D721Med (cell line): ENCODE data around the gene ADIPOR2.

Experiments
- DNase-seq: peaks from one replicate; pipeline ENCODE4 v3.0.0; 2011; ENCODE audit warnings: low spot score; ENCODE audit not compliant: insufficient read length
- FAIRE-seq: peaks from 2 replicates; lab custom pipeline; 2011; peaks lifted over from hg19 to GRCh38; lab: Jason Lieb, UNC
- TF ChIP-seq, protein P1 (sequence below): IDR thresholded peaks from 2 replicates; pipeline ENCODE4 v1.5.1; 2012; ENCODE audit warnings: mild to moderate bottlenecking, control low read depth; ENCODE audit not compliant: insufficient read depth; ENCODE audit errors: missing control alignments

Gene ADIPOR2

DNA sequence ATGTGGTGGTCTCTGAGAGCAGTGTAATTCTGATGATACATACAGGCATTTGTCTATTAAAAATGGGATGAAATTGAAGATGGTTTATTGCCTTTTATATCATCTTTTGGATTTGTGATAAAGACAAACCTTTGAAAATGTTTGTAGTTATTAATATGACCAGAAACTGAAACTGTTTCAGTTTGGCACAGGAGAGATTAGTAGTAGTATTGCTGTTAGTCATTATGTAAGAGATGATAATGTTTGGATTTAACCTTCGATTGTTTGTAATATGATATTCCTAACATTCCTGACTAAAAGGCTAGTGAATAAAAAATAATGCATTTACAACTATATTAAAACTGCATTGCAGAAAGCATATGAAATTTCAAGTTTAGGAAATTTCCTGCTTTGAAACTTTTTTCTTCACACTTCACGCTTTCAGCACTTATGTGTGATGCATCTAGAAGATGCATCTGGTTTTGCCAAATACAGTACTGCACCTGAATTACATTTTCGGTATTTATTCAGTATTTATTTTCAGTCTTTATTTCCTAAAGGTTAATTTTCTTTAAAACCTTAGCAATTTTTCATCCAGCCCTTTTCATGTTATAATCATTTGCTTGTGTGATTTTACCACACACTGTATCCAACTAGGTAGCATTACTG is 25.5 kb downstream of the ADIPOR2 start:
- DNase-seq: no peak
- TF ChIP-seq, protein P1, sequence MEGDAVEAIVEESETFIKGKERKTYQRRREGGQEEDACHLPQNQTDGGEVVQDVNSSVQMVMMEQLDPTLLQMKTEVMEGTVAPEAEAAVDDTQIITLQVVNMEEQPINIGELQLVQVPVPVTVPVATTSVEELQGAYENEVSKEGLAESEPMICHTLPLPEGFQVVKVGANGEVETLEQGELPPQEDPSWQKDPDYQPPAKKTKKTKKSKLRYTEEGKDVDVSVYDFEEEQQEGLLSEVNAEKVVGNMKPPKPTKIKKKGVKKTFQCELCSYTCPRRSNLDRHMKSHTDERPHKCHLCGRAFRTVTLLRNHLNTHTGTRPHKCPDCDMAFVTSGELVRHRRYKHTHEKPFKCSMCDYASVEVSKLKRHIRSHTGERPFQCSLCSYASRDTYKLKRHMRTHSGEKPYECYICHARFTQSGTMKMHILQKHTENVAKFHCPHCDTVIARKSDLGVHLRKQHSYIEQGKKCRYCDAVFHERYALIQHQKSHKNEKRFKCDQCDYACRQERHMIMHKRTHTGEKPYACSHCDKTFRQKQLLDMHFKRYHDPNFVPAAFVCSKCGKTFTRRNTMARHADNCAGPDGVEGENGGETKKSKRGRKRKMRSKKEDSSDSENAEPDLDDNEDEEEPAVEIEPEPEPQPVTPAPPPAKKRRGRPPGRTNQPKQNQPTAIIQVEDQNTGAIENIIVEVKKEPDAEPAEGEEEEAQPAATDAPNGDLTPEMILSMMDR: no peak
- FAIRE-seq: no peak

DNA sequence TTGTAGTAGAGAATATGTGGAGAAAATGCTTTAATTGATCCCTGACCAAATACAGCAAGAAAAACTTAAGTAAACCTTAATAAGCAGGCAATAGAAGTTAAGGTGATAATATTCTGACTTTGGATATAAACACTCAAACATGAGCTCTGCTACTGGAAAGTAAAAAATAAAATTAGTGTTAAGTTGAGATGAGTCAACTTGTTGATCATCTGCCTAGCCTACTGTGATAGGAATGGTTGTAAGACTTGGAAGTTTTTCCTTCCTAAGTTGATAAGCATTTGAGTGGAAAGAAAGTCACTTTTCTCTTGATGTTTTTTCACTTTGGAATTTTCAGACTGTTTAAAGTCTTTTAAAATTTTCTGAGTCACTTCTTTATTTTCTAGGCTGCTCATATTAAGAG is 26.0 kb downstream of the ADIPOR2 start:
- FAIRE-seq (no peak), DNase-seq (no peak)
- TF ChIP-seq, protein P1: no peak

DNA sequence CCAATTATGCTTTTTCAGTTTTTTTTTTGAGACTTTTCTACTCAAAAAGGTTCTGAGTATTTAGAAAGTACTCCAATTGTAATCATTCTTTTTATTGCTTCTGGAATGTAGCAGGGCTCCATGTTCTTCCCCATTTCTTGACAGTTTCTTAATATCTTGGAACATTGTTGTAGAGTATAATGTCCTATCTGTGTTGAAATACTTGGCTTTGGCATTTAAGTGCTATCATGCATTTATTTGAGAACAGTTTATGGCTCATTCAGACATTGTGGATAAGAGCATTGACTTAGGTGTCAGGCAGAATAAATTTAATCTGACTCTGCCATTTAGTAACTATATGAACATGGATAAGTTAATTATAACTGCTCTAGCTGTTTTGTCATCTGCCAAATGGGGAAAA is 28.3 kb downstream of the ADIPOR2 start:
- FAIRE-seq: no peak
- TF ChIP-seq, protein P1: no peak
- DNase-seq: no peak

DNA sequence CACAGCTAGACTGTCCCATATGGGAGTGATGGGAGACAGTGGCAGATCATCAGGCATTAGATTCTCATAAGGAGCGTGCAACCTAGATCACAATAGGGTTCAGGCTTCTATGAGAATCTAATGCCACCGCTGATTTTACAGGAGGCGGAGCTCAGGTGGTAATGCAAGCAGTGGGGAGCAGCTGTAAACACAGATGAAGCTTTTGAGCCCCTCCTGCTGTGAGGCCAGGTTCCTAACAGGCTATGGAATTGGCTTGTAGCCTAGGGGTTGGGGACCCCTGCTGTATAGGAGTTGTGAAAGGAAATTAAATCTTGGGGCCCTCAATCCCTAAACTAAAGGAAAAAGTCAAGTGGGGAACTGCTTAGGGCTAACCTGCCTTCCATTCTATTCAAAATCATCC is 29.6 kb downstream of the ADIPOR2 start:
- FAIRE-seq: no peak
- DNase-seq: no peak
- TF ChIP-seq, protein P1: no peak

DNA sequence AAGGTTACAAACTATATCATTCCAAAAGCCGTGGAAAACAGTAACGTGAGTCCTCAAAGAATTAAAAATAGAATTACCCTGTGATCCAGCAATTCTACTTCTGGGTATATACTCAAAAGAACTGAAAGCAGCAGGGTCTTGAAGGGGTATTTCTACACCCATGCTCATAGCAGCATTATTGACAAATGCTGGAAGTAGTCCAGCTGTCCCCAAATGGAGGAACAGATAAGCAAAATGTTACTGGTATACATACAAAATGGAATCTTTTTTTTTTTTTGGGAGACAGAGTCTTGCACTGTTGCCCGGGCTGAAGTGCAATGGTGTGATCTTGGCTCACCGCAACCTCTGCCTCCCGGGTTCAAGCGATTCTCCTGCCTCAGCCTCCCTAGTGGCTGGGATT is 32.9 kb downstream of the ADIPOR2 start:
- TF ChIP-seq, protein P1: no peak
- no peak for DNase-seq
- no peak for FAIRE-seq

DNA sequence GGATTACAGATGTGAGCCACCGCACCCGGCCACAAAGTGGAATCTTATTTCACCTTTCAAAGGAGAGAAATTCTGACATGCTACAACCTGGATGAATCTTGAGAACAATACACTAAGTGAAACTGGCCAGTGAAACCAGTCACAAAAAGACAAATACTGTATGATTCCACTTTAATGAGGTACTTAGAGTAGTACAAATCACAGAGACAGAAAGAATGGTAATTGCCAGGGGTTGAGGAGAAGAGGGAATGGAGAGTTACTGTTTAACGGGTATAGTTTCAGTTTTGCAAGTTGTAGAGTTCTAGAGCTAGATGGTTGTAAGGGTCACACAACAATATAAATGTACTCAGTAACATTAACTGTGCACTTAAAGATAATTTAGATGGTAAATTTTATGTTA is 33.4 kb downstream of the ADIPOR2 start:
- DNase-seq (no peak), FAIRE-seq (no peak)
- TF ChIP-seq, protein P1: no peak

DNA sequence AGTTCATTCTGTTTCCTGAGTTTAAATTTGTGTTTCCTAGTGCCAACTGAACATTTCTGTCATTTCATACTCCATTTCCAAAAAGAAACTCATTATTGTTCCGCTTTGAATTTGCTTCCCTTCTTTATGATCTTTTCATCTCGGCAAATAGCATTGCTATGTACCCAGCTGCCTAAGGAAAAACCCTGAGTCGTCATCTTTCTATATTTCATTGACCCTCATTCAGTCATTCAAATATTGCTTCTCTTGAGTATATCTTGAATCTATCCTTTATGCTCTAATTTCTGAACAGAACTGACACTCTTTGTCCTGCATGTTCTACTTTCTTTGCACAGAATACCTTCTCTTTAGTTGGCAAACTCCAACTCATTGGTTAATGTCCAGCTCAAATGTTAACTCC is 35.9 kb downstream of the ADIPOR2 start:
- TF ChIP-seq, protein P1: no peak
- no peak for FAIRE-seq
- no peak for DNase-seq
